Upper lobe of left lung (tissue), 4 donors: Measurements from ENCODE around the gene NKX2-1.
"Not testable (repeated sequence)": the region's sequence is repeated elsewhere in the genome, so short reads cannot be mapped to it uniquely, and the experiment has no call there.

Source experiments
- POLR2A ChIP-seq, 4 donors: fragments of 450-650 bp; IDR thresholded peaks; one replicate each; pipeline ENCODE4 v1.5.1; 2016 to 2017; ENCODE audit warnings: antibody characterized with exemption in 4 of 4, mild to moderate bottlenecking in 2 of 4
- TF ChIP-seq, protein P1 (sequence below), 6 experiments: fragments of 450-650 bp in 4 of 6; fragments of 200-600 bp in 2 of 6; sonication (generic) in 2 of 6; IDR thresholded peaks; one replicate each; pipeline ENCODE4 v1.5.1; 2016 to 2019; ENCODE audit warnings: antibody characterized with exemption in 6 of 6

DNA sequence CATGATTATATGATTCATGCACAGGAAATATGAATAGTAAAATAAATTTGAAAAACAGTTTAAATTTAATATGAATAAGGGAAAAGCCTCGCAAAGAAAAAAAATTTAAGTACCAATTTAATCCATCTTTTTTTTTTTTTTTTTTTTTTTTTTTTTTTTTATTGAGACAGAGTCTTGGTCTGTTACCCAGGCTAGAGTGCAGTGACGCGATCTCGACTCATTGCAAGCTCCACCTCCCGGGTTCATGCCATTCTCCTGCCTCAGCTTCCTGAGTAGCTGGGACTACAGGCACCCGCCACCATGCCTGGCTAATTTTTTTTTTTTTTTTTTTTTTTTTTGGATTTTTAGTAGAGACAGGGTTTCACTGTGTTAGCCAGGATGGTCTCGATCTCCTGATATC, 44.0 kb downstream of the NKX2-1 start:
- TF ChIP-seq, protein P1, sequence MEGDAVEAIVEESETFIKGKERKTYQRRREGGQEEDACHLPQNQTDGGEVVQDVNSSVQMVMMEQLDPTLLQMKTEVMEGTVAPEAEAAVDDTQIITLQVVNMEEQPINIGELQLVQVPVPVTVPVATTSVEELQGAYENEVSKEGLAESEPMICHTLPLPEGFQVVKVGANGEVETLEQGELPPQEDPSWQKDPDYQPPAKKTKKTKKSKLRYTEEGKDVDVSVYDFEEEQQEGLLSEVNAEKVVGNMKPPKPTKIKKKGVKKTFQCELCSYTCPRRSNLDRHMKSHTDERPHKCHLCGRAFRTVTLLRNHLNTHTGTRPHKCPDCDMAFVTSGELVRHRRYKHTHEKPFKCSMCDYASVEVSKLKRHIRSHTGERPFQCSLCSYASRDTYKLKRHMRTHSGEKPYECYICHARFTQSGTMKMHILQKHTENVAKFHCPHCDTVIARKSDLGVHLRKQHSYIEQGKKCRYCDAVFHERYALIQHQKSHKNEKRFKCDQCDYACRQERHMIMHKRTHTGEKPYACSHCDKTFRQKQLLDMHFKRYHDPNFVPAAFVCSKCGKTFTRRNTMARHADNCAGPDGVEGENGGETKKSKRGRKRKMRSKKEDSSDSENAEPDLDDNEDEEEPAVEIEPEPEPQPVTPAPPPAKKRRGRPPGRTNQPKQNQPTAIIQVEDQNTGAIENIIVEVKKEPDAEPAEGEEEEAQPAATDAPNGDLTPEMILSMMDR (IDR thresholded peaks at IDR 0.05) = not testable (repeated sequence)
- not testable (repeated sequence) for TF ChIP-seq POLR2A (IDR thresholded peaks at IDR 0.05)
